Fibroblast of lung (primary cell): ENCODE results near the gene CAPN12.

ENCODE experiments used
- CTCF ChIP-seq, 2 donors: IDR thresholded peaks in 1 of 2; conservative IDR thresholded peaks in 1 of 2; 1 replicate in 1 of 2; 2 replicates in 1 of 2; pipeline ENCODE4 v1.5.1; 2011 to 2012; ENCODE audit warnings: low read length in 2 of 2, control low read depth in 1 of 2, inconsistent platforms in 1 of 2, low read depth in 1 of 2, mild to moderate bottlenecking in 1 of 2
- EZH2 ChIP-seq: IDR thresholded peaks from 2 replicates; pipeline ENCODE4 v1.5.1; 2012; ENCODE audit warnings: low read length, control low read depth, mild to moderate bottlenecking; ENCODE audit errors: missing control alignments

GRCh38 chr19:38699647-38700349 lies 44.5 kb downstream of the CAPN12 start:
- TF ChIP-seq CTCF (conservative IDR thresholded peaks at IDR 0.05 in 1 of 2, IDR thresholded peaks at IDR 0.05 in 1 of 2; ENCODE audit: low read depth in 1 of 2, low read length in 2 of 2) (no peak), EZH2 (no peak)
